ENCODE measurements around the gene TRAIP. TPM values are rescaled to one million over a fixed set of nuclear protein-coding genes. Genes with fewer than 3 reads are reported as not detected.
A peak's percentile ranks its signal among the peaks of the same experiment; 100 is the strongest.
"Not testable (repeated sequence)": the region's sequence is repeated elsewhere in the genome, so short reads cannot be mapped to it uniquely, and the experiment has no call there.

The TRAIP gene
- total RNA-seq, 1 experiment from 2014 or later = 28.0 TPM

DNA sequence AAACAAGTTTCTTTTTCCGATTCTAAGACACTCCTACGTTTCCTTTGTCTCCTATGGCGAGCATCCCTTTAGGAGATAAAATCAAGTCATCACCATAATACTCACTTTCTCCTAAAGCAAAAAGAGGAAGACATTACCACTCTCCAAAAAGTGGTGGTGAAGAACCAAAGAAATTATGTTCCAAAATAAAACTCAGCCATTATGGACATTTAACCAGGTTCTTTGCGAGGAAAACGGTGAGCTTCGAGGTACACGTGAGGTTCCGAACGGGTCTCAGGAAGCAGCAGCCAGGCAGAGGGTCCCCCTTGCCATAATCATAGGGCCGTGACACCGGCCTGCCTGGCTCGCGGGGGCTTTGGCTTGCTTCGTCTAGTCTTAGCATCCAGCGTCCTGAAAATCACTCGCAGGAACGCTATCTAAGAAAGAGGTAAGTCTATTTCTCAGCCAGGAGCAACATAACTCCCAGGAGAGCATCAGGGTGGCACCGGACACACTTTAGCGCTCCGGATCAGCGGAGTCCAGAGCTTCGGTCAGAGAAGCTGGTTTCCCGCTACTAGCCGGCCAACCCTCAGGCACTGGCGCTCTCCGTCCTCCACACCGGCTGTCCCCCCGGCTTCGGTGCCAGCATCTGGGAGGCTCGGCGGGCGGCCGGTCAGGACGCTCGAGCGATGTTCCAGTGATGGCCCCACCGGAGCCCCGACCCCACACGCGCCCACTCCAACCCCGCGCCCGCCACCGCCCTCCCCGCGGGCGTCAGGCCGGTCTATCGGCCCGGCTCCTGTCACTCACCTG lies 70.6 kb downstream of the TRAIP start:
- H3K4me1 ChIP-seq = peaks cover 23% of the 10 kb centered on the region
- Mint-ChIP-seq H3K36me3 (ENCODE audit: insufficient read depth, unreplicated experiment) (peaks cover 26% of the 10 kb centered on the region), H3K9me3 (ENCODE audit: unreplicated experiment) (no peaks in the 10 kb centered on the region), H3K27ac (ENCODE audit: unreplicated experiment) (peak overlapping the region; percentile 90), H3K27me3 (ENCODE audit: insufficient read depth, unreplicated experiment) (no peaks in the 10 kb centered on the region), H3K4me3 (ENCODE audit: unreplicated experiment) (peak overlapping the region; percentile 85), H3K4me1 (ENCODE audit: low read depth, unreplicated experiment) (peaks cover 6% of the 10 kb centered on the region)
- BruUV-seq (replicated peaks) = no TSS peak
- peaks cover 1% of the 10 kb centered on the region; the same call in 1 of the 2 replicates for H3K36me3 ChIP-seq (ENCODE audit: control insufficient read depth, insufficient read depth, low read length)
- no peaks in the 10 kb centered on the region for H3K9me3 ChIP-seq
- TF ChIP-seq, protein P1, sequence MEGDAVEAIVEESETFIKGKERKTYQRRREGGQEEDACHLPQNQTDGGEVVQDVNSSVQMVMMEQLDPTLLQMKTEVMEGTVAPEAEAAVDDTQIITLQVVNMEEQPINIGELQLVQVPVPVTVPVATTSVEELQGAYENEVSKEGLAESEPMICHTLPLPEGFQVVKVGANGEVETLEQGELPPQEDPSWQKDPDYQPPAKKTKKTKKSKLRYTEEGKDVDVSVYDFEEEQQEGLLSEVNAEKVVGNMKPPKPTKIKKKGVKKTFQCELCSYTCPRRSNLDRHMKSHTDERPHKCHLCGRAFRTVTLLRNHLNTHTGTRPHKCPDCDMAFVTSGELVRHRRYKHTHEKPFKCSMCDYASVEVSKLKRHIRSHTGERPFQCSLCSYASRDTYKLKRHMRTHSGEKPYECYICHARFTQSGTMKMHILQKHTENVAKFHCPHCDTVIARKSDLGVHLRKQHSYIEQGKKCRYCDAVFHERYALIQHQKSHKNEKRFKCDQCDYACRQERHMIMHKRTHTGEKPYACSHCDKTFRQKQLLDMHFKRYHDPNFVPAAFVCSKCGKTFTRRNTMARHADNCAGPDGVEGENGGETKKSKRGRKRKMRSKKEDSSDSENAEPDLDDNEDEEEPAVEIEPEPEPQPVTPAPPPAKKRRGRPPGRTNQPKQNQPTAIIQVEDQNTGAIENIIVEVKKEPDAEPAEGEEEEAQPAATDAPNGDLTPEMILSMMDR (IDR thresholded peaks at IDR 0.05; ENCODE audit: insufficient read depth in 1 of 2, low read depth in 1 of 2, low read length in 1 of 2, severe bottlenecking in 1 of 2, unreplicated experiment in 1 of 2) = no peak
- POLR2A ChIA-PET = interaction anchor here (0.5 to 1.1 kb wide), 4 partner anchors 19 to 536 kb away, joined by 3 to 11 read pairs (median 4); partner anchors contain the start of gene GMPPB
- H3K27me3 ChIP-seq (replicated peaks; ENCODE audit: control insufficient read depth, insufficient read depth, low read length) = no peaks in the 10 kb centered on the region
- intact Hi-C loops (cut with micrococcal nuclease; ENCODE audit: unreplicated experiment) = loop anchor here (2.0 to 5.0 kb wide), 2 partner anchors 17 to 63 kb away; partner anchors contain the start of genes GMPPB and INKA1
- DNase-seq = no peak
- H3K4me3 ChIP-seq (ENCODE audit: low read depth, low read length) = peak overlapping the region; percentile 71
- CTCF ChIA-PET = interaction anchor here (0.6 to 1.2 kb wide), 3 partner anchors 17 to 116 kb away, joined by 3 to 11 read pairs (median 3); partner anchors contain the start of gene INKA1

DNA sequence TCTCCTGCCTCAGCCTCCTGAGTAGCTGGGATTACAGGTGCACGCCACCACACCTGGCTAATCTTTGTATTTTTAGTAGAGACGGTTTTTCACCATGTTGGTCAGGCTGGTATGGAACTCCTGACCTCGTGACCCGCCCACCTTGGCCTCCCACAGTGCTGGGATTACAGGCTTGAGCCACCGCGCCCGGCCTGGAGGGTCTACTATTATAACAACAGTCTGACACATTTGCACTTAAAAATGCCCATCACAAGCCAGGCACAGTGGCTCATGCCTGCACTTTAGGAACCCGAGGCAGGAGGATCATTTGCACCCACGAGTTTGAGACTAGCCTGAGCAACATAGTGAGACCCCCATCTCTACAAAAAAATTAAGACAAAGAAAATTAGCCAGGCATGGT lies 74.1 kb downstream of the TRAIP start:
- H3K4me3 Mint-ChIP-seq (ENCODE audit: unreplicated experiment); H3K27me3 ChIP-seq (replicated peaks; ENCODE audit: control insufficient read depth, insufficient read depth, low read length); BruUV-seq (replicated peaks); DNase-seq; intact Hi-C loops (cut with micrococcal nuclease; ENCODE audit: unreplicated experiment); H3K36me3 ChIP-seq (ENCODE audit: control insufficient read depth, insufficient read depth, low read length); H3K9me3 Mint-ChIP-seq (ENCODE audit: unreplicated experiment); H3K9me3 ChIP-seq; H3K27me3 Mint-ChIP-seq (ENCODE audit: insufficient read depth, unreplicated experiment); CTCF ChIA-PET; H3K27ac Mint-ChIP-seq (ENCODE audit: unreplicated experiment); H3K4me3 ChIP-seq (ENCODE audit: low read depth, low read length): not testable (repeated sequence)
- POLR2A ChIA-PET = interaction anchor here (0.6 kb wide), 1 partner anchor 694 kb away, joined by 4 read pairs; no protein-coding TSS in a partner anchor
- H3K4me1 ChIP-seq = peaks cover 26% of the 10 kb centered on the region
- H3K4me1 Mint-ChIP-seq (ENCODE audit: low read depth, unreplicated experiment) = peaks cover 14% of the 10 kb centered on the region
- peaks cover 52% of the 10 kb centered on the region for H3K36me3 Mint-ChIP-seq (ENCODE audit: insufficient read depth, unreplicated experiment)

DNA sequence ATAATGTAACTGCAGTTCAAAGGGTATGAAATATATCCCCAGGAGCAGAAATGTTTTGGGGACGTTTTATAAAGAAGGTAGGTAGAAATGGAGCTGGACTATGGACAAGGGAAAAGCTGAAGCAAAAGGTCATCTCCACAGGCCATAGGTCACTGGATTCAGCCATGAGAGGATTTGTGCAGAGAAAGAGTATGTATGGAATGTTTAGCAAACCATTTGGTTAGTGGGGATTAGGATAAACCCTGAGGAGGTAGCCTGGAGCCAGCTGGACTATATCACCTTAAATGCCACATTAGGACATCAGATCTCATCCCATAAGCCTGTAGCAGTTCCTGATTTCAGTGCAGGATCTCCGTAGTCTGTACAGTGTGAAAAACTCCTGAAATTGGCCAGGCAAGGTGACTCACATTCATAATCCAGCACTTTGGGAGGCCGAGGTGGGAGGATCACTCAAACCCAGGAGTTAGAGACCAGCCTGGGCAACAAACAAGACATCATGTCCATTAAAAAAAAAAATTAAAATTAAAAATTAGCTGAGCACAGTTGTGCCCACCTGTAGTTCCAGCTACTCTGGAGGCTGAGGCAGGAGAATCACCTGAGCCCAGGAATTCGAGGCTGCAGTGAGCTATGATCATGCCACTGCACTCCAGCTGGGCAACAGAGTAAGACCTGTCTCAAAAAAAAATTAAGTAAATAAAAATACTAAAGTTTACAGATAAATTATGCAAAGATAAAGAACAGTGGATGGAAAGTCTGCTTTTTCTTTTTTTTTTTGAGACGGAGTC lies 74.8 kb downstream of the TRAIP start:
- H3K9me3 ChIP-seq = no peaks in the 10 kb centered on the region
- Mint-ChIP-seq H3K27ac (ENCODE audit: unreplicated experiment) (peak overlapping the region; percentile 73), H3K9me3 (ENCODE audit: unreplicated experiment) (no peaks in the 10 kb centered on the region), H3K4me1 (ENCODE audit: low read depth, unreplicated experiment) (peaks cover 14% of the 10 kb centered on the region), H3K36me3 (ENCODE audit: insufficient read depth, unreplicated experiment) (peaks cover 53% of the 10 kb centered on the region), H3K4me3 (ENCODE audit: unreplicated experiment) (peak overlapping the region; percentile 16), H3K27me3 (ENCODE audit: insufficient read depth, unreplicated experiment) (no peaks in the 10 kb centered on the region)
- intact Hi-C loops (cut with micrococcal nuclease; ENCODE audit: unreplicated experiment) = no loop called here
- TF ChIP-seq, protein P1 (IDR thresholded peaks at IDR 0.05; ENCODE audit: insufficient read depth in 1 of 2, low read depth in 1 of 2, low read length in 1 of 2, severe bottlenecking in 1 of 2, unreplicated experiment in 1 of 2) = no peak
- POLR2A ChIA-PET = interaction anchor here (0.6 to 1.0 kb wide), 2 partner anchors 58 to 695 kb away, joined by 3 to 4 read pairs; partner anchors contain the start of gene GMPPB
- CTCF ChIA-PET = interaction anchor here (0.6 kb wide), 1 partner anchor 9 kb away, joined by 3 read pairs; no protein-coding TSS in a partner anchor
- peaks cover 4% of the 10 kb centered on the region for H3K36me3 ChIP-seq (ENCODE audit: control insufficient read depth, insufficient read depth, low read length)
- H3K4me3 ChIP-seq (ENCODE audit: low read depth, low read length) = no peak overlapping the region
- no TSS peak for BruUV-seq (replicated peaks)
- no peaks in the 10 kb centered on the region for H3K27me3 ChIP-seq (replicated peaks; ENCODE audit: control insufficient read depth, insufficient read depth, low read length)
- H3K4me1 ChIP-seq = peaks cover 22% of the 10 kb centered on the region
- DNase-seq = peak; percentile 57 to 62

DNA sequence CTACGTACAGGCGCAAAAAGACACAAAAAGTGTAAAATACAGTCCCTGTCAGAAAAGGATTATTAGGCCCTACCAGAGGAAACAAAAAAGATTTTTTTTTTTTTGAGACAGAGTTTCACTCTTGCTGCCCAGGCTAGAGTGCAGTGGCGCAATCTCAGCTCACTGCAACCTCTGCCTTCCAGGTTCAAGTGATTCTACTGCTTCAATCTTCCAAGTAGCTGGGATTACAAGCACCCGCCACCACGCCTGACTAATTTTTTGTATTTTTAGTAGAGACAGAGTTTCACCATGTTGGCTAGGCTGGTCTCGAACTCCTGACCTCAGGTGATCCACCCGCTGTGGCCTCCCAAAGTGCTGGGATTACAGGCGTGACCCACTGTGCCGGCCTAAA lies 75.4 kb downstream of the TRAIP start:
- H3K27ac Mint-ChIP-seq (ENCODE audit: unreplicated experiment) = peak overlapping the region; percentile 73
- ChIA-PET POLR2A (interaction anchor here (1.0 kb wide), 1 partner anchor 57 kb away, joined by 3 read pairs; the partner anchor contains the start of gene GMPPB), CTCF (interaction anchor here (0.6 kb wide), 1 partner anchor 10 kb away, joined by 3 read pairs; no protein-coding TSS in a partner anchor)
- peaks cover 50% of the 10 kb centered on the region for H3K36me3 Mint-ChIP-seq (ENCODE audit: insufficient read depth, unreplicated experiment)
- H3K27me3 ChIP-seq (replicated peaks; ENCODE audit: control insufficient read depth, insufficient read depth, low read length); H3K9me3 ChIP-seq; DNase-seq; H3K4me3 ChIP-seq (ENCODE audit: low read depth, low read length); H3K4me3 Mint-ChIP-seq (ENCODE audit: unreplicated experiment); H3K27me3 Mint-ChIP-seq (ENCODE audit: insufficient read depth, unreplicated experiment); intact Hi-C loops (cut with micrococcal nuclease; ENCODE audit: unreplicated experiment); H3K36me3 ChIP-seq (ENCODE audit: control insufficient read depth, insufficient read depth, low read length); H3K9me3 Mint-ChIP-seq (ENCODE audit: unreplicated experiment); BruUV-seq (replicated peaks): not testable (repeated sequence)
- H3K4me1 ChIP-seq = peaks cover 22% of the 10 kb centered on the region
- H3K4me1 Mint-ChIP-seq (ENCODE audit: low read depth, unreplicated experiment) = peaks cover 14% of the 10 kb centered on the region
